Measurements from ENCODE around the gene MAD1L1. TPM values are rescaled to one million over a fixed set of nuclear protein-coding genes. Genes with fewer than 3 reads are reported as not detected.

MAD1L1 gene
- total and polyA plus RNA-seq, 4 donors: 12.8 to 20.7 (median 16.5) TPM

DNA sequence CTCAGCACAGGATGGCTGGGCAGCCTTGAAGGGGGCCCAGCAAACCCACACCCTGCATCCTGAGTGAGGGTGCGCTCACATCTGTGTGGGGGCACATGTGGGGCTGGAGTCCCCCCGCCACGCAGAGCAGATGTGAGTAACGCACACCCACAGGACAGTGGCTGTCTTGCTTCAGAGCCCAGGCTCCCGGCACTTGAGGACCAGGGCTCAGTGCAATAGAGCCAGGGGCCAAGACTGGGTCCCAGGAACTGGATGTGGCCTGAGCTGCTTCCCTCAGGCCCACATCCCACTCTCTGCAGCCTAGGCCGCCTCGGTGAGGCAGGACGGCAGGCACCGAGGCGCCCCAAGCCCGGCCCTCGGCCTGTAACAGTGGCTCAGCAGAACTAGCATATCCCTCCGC, 159.9 kb downstream of the MAD1L1 start:
- Histone ChIP-seq H3K4me3 (ENCODE audit: low read depth in 1 of 3, low read length in 3 of 3) (no peak overlapping the region), H3K9ac (ENCODE audit: low read depth in 1 of 2, low read length in 2 of 2) (no peak overlapping the region), H3K36me3 (ENCODE audit: control insufficient read depth in 4 of 4, insufficient read depth in 3 of 4, low read depth in 1 of 4, low read length in 3 of 4) (peaks cover 0 to 5% (median 2%) of the 10 kb centered on the region in 4 donors), H3K27me3 (ENCODE audit: control insufficient read depth in 4 of 4, insufficient read depth in 4 of 4, low read length in 3 of 4) (no peaks in the 10 kb centered on the region), H3K9me3 (ENCODE audit: control insufficient read depth in 4 of 4, low read length in 3 of 4) (no peaks in the 10 kb centered on the region), H3K4me1 (ENCODE audit: control insufficient read depth in 4 of 4, insufficient read depth in 4 of 4, low read length in 3 of 4) (no peaks in the 10 kb centered on the region), H3K27ac (ENCODE audit: low read depth in 1 of 2, low read length in 2 of 2) (no peak overlapping the region)
- no peak for DNase-seq (ENCODE audit: low spot score)
- 90% methylated on average over 13 of the region's 13 CpGs for whole genome bisulfite sequencing
- TF ChIP-seq EGR1 (IDR thresholded peaks at IDR 0.05; ENCODE audit: low read depth in 2 of 2) (no peak), FOXA2 (IDR thresholded peaks at IDR 0.05) (no peak), YY1 (IDR thresholded peaks at IDR 0.05) (no peak), TAF1 (conservative IDR thresholded peaks at IDR 0.05) (no peak), SP1 (IDR thresholded peaks at IDR 0.05) (no peak), FOXA1 (IDR thresholded peaks at IDR 0.05) (no peak), RXRA (IDR thresholded peaks at IDR 0.05) (no peak)
- TF ChIP-seq, protein P1, sequence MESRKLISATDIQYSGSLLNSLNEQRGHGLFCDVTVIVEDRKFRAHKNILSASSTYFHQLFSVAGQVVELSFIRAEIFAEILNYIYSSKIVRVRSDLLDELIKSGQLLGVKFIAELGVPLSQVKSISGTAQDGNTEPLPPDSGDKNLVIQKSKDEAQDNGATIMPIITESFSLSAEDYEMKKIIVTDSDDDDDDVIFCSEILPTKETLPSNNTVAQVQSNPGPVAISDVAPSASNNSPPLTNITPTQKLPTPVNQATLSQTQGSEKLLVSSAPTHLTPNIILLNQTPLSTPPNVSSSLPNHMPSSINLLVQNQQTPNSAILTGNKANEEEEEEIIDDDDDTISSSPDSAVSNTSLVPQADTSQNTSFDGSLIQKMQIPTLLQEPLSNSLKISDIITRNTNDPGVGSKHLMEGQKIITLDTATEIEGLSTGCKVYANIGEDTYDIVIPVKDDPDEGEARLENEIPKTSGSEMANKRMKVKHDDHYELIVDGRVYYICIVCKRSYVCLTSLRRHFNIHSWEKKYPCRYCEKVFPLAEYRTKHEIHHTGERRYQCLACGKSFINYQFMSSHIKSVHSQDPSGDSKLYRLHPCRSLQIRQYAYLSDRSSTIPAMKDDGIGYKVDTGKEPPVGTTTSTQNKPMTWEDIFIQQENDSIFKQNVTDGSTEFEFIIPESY (IDR thresholded peaks at IDR 0.05): no peak
- TF ChIP-seq, protein P2, sequence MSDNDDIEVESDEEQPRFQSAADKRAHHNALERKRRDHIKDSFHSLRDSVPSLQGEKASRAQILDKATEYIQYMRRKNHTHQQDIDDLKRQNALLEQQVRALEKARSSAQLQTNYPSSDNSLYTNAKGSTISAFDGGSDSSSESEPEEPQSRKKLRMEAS (IDR thresholded peaks at IDR 0.05): no peak
- TF ChIP-seq, protein P3, sequence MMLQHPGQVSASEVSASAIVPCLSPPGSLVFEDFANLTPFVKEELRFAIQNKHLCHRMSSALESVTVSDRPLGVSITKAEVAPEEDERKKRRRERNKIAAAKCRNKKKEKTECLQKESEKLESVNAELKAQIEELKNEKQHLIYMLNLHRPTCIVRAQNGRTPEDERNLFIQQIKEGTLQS (IDR thresholded peaks at IDR 0.05): no peak
- TF ChIP-seq, protein P4, sequence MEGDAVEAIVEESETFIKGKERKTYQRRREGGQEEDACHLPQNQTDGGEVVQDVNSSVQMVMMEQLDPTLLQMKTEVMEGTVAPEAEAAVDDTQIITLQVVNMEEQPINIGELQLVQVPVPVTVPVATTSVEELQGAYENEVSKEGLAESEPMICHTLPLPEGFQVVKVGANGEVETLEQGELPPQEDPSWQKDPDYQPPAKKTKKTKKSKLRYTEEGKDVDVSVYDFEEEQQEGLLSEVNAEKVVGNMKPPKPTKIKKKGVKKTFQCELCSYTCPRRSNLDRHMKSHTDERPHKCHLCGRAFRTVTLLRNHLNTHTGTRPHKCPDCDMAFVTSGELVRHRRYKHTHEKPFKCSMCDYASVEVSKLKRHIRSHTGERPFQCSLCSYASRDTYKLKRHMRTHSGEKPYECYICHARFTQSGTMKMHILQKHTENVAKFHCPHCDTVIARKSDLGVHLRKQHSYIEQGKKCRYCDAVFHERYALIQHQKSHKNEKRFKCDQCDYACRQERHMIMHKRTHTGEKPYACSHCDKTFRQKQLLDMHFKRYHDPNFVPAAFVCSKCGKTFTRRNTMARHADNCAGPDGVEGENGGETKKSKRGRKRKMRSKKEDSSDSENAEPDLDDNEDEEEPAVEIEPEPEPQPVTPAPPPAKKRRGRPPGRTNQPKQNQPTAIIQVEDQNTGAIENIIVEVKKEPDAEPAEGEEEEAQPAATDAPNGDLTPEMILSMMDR (IDR thresholded peaks at IDR 0.05; ENCODE audit: low read depth, low read length, missing input control): no peak
- TF ChIP-seq, protein P5, sequence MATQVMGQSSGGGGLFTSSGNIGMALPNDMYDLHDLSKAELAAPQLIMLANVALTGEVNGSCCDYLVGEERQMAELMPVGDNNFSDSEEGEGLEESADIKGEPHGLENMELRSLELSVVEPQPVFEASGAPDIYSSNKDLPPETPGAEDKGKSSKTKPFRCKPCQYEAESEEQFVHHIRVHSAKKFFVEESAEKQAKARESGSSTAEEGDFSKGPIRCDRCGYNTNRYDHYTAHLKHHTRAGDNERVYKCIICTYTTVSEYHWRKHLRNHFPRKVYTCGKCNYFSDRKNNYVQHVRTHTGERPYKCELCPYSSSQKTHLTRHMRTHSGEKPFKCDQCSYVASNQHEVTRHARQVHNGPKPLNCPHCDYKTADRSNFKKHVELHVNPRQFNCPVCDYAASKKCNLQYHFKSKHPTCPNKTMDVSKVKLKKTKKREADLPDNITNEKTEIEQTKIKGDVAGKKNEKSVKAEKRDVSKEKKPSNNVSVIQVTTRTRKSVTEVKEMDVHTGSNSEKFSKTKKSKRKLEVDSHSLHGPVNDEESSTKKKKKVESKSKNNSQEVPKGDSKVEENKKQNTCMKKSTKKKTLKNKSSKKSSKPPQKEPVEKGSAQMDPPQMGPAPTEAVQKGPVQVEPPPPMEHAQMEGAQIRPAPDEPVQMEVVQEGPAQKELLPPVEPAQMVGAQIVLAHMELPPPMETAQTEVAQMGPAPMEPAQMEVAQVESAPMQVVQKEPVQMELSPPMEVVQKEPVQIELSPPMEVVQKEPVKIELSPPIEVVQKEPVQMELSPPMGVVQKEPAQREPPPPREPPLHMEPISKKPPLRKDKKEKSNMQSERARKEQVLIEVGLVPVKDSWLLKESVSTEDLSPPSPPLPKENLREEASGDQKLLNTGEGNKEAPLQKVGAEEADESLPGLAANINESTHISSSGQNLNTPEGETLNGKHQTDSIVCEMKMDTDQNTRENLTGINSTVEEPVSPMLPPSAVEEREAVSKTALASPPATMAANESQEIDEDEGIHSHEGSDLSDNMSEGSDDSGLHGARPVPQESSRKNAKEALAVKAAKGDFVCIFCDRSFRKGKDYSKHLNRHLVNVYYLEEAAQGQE (IDR thresholded peaks at IDR 0.05): no peak

DNA sequence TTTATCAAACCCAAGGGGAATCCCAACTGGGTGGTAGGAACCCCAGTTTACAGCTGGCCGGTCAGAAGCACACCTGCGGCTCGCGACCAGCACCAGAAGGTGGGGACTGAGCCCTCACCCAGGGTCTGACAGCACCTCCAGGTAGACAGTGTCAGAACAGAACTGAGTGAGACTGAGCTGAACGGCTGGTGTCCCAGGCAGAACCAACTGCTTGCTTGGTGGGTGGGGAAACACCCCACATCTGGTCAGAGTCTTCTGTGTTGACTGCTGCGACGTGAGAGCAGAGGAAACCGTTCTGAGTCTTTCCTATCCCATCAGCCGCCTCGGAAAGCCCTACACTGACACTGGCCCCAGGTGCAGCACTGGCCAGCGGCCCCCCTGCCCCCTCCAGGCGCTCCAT, 160.7 kb downstream of the MAD1L1 start:
- Histone ChIP-seq H3K27ac (ENCODE audit: low read depth in 1 of 2, low read length in 2 of 2) (no peak overlapping the region), H3K9me3 (ENCODE audit: control insufficient read depth in 4 of 4, low read length in 3 of 4) (no peaks in the 10 kb centered on the region), H3K27me3 (ENCODE audit: control insufficient read depth in 4 of 4, insufficient read depth in 4 of 4, low read length in 3 of 4) (no peaks in the 10 kb centered on the region), H3K9ac (ENCODE audit: low read depth in 1 of 2, low read length in 2 of 2) (no peak overlapping the region), H3K4me3 (ENCODE audit: low read depth in 1 of 3, low read length in 3 of 3) (no peak overlapping the region), H3K36me3 (ENCODE audit: control insufficient read depth in 4 of 4, insufficient read depth in 3 of 4, low read depth in 1 of 4, low read length in 3 of 4) (peaks cover 0 to 9% (median 3%) of the 10 kb centered on the region in 4 donors), H3K4me1 (ENCODE audit: control insufficient read depth in 4 of 4, insufficient read depth in 4 of 4, low read length in 3 of 4) (no peaks in the 10 kb centered on the region)
- TF ChIP-seq HNF4A (conservative IDR thresholded peaks at IDR 0.05): no peak
- no peak for TF ChIP-seq RAD21 (IDR thresholded peaks at IDR 0.05)
- no peak for TF ChIP-seq HNF4G (IDR thresholded peaks at IDR 0.05)
- no peak for TF ChIP-seq NR2F2 (IDR thresholded peaks at IDR 0.05)
- WGBS: 95% methylated on average over 12 of the region's 12 CpGs
- DNase-seq (ENCODE audit: low spot score): no peak
